Esophagus squamous epithelium (tissue), 5 donors: ENCODE data around the gene C16orf78. TPM values are rescaled to one million over a fixed set of nuclear protein-coding genes. Genes with fewer than 3 reads are reported as not detected.

ENCODE experiments used
- DNase-seq: peaks from one replicate; lab custom pipeline; 2025; lab: John Stamatoyannopoulos, UW
- H3K27ac ChIP-seq, 4 donors: fragments of 200-600 bp; sonication (generic); one replicate each; pipeline ENCODE4 v1.5.1; 2016 to 2019; ENCODE audit warnings: mild to moderate bottlenecking in 1 of 4
- H3K27me3 ChIP-seq, 4 donors: fragments of 200-600 bp; sonication (generic); 1 replicate in 3 of 4; 2 replicates in 1 of 4; pipeline versions ENCODE4 v1.5.1 to v1.6.0; 2017 to 2021; ENCODE audit warnings: antibody characterized with exemption in 1 of 4
- H3K36me3 ChIP-seq, 3 donors: fragments of 200-600 bp; sonication (generic); one replicate each; pipeline ENCODE4 v1.5.1; 2016 to 2019
- H3K4me1 ChIP-seq, 3 donors: fragments of 200-600 bp; sonication (generic); one replicate each; pipeline ENCODE4 v1.5.1; 2017 to 2019
- H3K4me3 ChIP-seq, 4 donors: fragments of 200-600 bp; sonication (generic); 1 replicate in 3 of 4; 2 replicates in 1 of 4; pipeline ENCODE4 v1.5.1; 2016 to 2019; ENCODE audit warnings: mild to moderate bottlenecking in 2 of 4, moderate library complexity in 1 of 4
- H3K9me3 ChIP-seq, 3 donors: fragments of 200-600 bp; sonication (generic); one replicate each; pipeline ENCODE4 v1.5.1; 2016 to 2019
- CTCF ChIP-seq, 6 experiments: fragments of 450-650 bp in 4 of 6; fragments of 200-600 bp in 2 of 6; sonication (generic) in 2 of 6; IDR thresholded peaks; one replicate each; pipeline ENCODE4 v1.5.1; 2016 to 2019; ENCODE audit warnings: antibody characterized with exemption in 6 of 6, mild to moderate bottlenecking in 4 of 6, moderate library complexity in 4 of 6
- POLR2A ChIP-seq, 4 donors: fragments of 450-650 bp; IDR thresholded peaks; one replicate each; pipeline ENCODE4 v1.6.1; 2017; ENCODE audit warnings: antibody characterized with exemption in 4 of 4, mild to moderate bottlenecking in 4 of 4, moderate library complexity in 3 of 4
- WGBS, 2 donors: methylation state at CpG; one replicate each; pipeline ENCODE4 v1.1.5; 2018; 5-methylcytosine and 5-hydroxymethylcytosine counted together
- intact Hi-C: fragments of 100-400 bp; cut with DNase I; formaldehyde crosslinking; loops from one replicate; pipeline ENCODE4 v1.15.0; 2022
- total RNA-seq, 4 donors: library from RNA; depleted of rRNA; stranded (reverse); fragments of >200 nt; gene quantifications; one replicate each; pipeline ENCODE4 v1.1.0, GENCODE V29; 2016
- donor health status: DM: yes; HTN: yes; CAD: no.

C16orf78 gene
- total RNA-seq, 4 donors from 2014 or later = not detected

GRCh38 chr16:49338611-49339265 lies 34.9 kb upstream of the C16orf78 start:
- Histone ChIP-seq H3K27me3 (peaks cover 0 to 34% (median 0%) of the 10 kb centered on the region in 4 donors), H3K4me3 (no peak overlapping the region), H3K36me3 (no peaks in the 10 kb centered on the region), H3K27ac (no peak overlapping the region), H3K9me3 (no peaks in the 10 kb centered on the region), H3K4me1 (no peaks in the 10 kb centered on the region)
- intact Hi-C loops = no loop called here
- WGBS, 2 donors = 50 to 53% methylated on average over 10 of the region's 10 CpGs
- DNase-seq = no peak
- TF ChIP-seq POLR2A (IDR thresholded peaks at IDR 0.05) (no peak), CTCF (IDR thresholded peaks at IDR 0.05) (no peak)

- TF ChIP-seq POLR2A (IDR thresholded peaks at IDR 0.05) = no peak
- 70 to 81% methylated on average over 9 of the region's 9 CpGs for WGBS, 2 donors
- no peak for DNase-seq
- no peak overlapping the region for H3K27ac ChIP-seq
- no peaks in the 10 kb centered on the region for H3K4me1 ChIP-seq
- intact Hi-C loops = no loop called here
- no peaks in the 10 kb centered on the region for H3K9me3 ChIP-seq
- H3K4me3 ChIP-seq = no peak overlapping the region
- H3K36me3 ChIP-seq = no peaks in the 10 kb centered on the region
- H3K27me3 ChIP-seq = peaks cover 0 to 46% (median 0%) of the 10 kb centered on the region in 4 donors
These were observed 33.1 kb upstream of the C16orf78 start for GRCh38 chr16:49340466-49340865.

GRCh38 chr16:49341706-49342105 lies 31.9 kb upstream of the C16orf78 start:
- TF ChIP-seq CTCF (IDR thresholded peaks at IDR 0.05) (no peak), POLR2A (IDR thresholded peaks at IDR 0.05) (no peak)
- WGBS, 2 donors = 68 to 80% methylated on average over 4 of the region's 4 CpGs
- Histone ChIP-seq H3K4me1 (no peaks in the 10 kb centered on the region), H3K4me3 (no peak overlapping the region), H3K9me3 (no peaks in the 10 kb centered on the region), H3K36me3 (no peaks in the 10 kb centered on the region), H3K27me3 (peaks cover 0 to 52% (median 0%) of the 10 kb centered on the region in 4 donors), H3K27ac (no peak overlapping the region)
- no peak for DNase-seq
- intact Hi-C loops = no loop called here

GRCh38 chr16:49342336-49343265 lies 31.0 kb upstream of the C16orf78 start:
- no peak for DNase-seq
- H3K9me3 ChIP-seq = no peaks in the 10 kb centered on the region
- peaks cover 0 to 53% (median 0%) of the 10 kb centered on the region in 4 donors for H3K27me3 ChIP-seq

GRCh38 chr16:49343291-49343690 lies 30.3 kb upstream of the C16orf78 start:
- intact Hi-C loops = no loop called here
- Histone ChIP-seq H3K27me3 (peaks cover 0 to 52% (median 0%) of the 10 kb centered on the region in 4 donors), H3K4me1 (no peaks in the 10 kb centered on the region), H3K9me3 (no peaks in the 10 kb centered on the region), H3K36me3 (no peaks in the 10 kb centered on the region), H3K4me3 (no peak overlapping the region), H3K27ac (no peak overlapping the region)
- 50 to 73% methylated on average over 2 to 4 of the region's 4 CpGs for WGBS, 2 donors
- TF ChIP-seq CTCF (IDR thresholded peaks at IDR 0.05) = no peak
- TF ChIP-seq POLR2A (IDR thresholded peaks at IDR 0.05) = no peak
- DNase-seq = no peak

More at GRCh38 chr16:49342336-49343265, 31.0 kb upstream of the C16orf78 start:
- no peak for TF ChIP-seq POLR2A (IDR thresholded peaks at IDR 0.05)
- no peak for TF ChIP-seq CTCF (IDR thresholded peaks at IDR 0.05)
- no peak overlapping the region for H3K4me3 ChIP-seq
- H3K27ac ChIP-seq = no peak overlapping the region
- intact Hi-C loops = no loop called here
- 52 to 58% methylated on average over 6 of the region's 8 CpGs for WGBS, 2 donors
- H3K4me1 ChIP-seq = no peaks in the 10 kb centered on the region
- H3K36me3 ChIP-seq = no peaks in the 10 kb centered on the region
